Prostate gland (tissue), 2 donors: ENCODE data around the gene PDE6B. TPM values are rescaled to one million over a fixed set of nuclear protein-coding genes. Genes with fewer than 3 reads are reported as not detected.

ENCODE experiments used
- DNase-seq: peaks from one replicate; pipeline ENCODE4 v3.0.0-alpha.2; 2019; ENCODE audit warnings: low spot score
- H3K27ac ChIP-seq, 2 donors: fragments of 200-600 bp; sonication (generic); 2 replicates each; pipeline ENCODE4 v1.5.1; 2017 to 2019
- H3K27me3 ChIP-seq: fragments of 200-600 bp; sonication (generic); replicated peaks from 2 replicates; pipeline ENCODE4 v1.5.1; 2019; ENCODE audit not compliant: insufficient read depth
- H3K36me3 ChIP-seq, 2 donors: fragments of 200-600 bp; sonication (generic); 1 replicate in 1 of 2; 2 replicates in 1 of 2; pipeline versions ENCODE4 v1.5.1 to v1.8.1; 2017 to 2019
- H3K4me1 ChIP-seq: fragments of 200-600 bp; sonication (generic); replicated peaks from 2 replicates; pipeline ENCODE4 v1.5.1; 2019
- H3K4me3 ChIP-seq, 2 donors: fragments of 200-600 bp; sonication (generic); 2 replicates each; pipeline ENCODE4 v1.5.1; 2017 to 2019
- H3K9me3 ChIP-seq: fragments of 200-600 bp; sonication (generic); 2 replicates; pipeline ENCODE4 v1.5.1; 2017
- POLR2A ChIP-seq: fragments of 450-650 bp; IDR thresholded peaks from one replicate; pipeline ENCODE4 v1.6.1; 2016; ENCODE audit warnings: antibody characterized with exemption, mild to moderate bottlenecking
- POLR2AphosphoS5 ChIP-seq: sonication (generic); formaldehyde crosslinking; IDR thresholded peaks from one replicate; pipeline ENCODE4 v1.6.1; 2017; ENCODE audit warnings: antibody characterized with exemption
- WGBS: methylation state at CpG from one replicate; pipeline ENCODE4 v1.1.5; 2018; 5-methylcytosine and 5-hydroxymethylcytosine counted together
- intact Hi-C: fragments of 100-400 bp; cut with DNase I; formaldehyde crosslinking; loops from one replicate; pipeline ENCODE4 v1.14.2; 2022
- total RNA-seq, 2 donors: library from RNA; depleted of rRNA; stranded (reverse); fragments of >200 nt; gene quantifications; one replicate each; pipeline ENCODE4 v1.1.0, GENCODE V29; 2016
- TF ChIP-seq, protein P1 (sequence below), 4 experiments: fragments of 200-600 bp in 2 of 4; fragments of 450-650 bp in 2 of 4; sonication (generic) in 2 of 4; IDR thresholded peaks; 1 replicate in 3 of 4; 2 replicates in 1 of 4; pipeline ENCODE4 v1.5.1; 2016 to 2019; ENCODE audit warnings: antibody characterized with exemption in 4 of 4, mild to moderate bottlenecking in 2 of 4, moderate library complexity in 2 of 4

The PDE6B gene
- total RNA-seq, 2 donors from 2014 or later, result 8.0 to 9.3 TPM

DNA sequence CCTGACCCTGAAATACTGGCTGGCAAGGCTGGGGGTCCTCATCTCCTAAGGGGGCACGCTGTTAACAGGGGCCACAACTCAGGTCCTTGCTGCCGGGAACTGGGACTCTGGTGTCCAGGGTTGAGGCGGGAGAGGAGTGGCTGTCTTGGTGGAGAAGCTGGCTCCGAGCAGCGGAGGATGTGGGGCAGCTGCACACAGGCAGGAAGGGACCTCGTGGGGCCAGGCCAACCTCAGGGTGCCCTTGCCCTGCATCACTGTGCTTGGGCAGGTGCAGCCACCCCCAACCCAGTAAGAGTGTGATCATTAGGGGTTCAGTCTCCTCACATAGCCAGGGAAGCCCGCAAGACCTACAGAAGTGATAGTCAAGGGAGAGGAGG, 12.6 kb upstream of the PDE6B start:
- Histone ChIP-seq H3K4me3 (no peak overlapping the region), H3K9me3 (no peaks in the 10 kb centered on the region), H3K27me3 (no peaks in the 10 kb centered on the region), H3K36me3 (no peaks in the 10 kb centered on the region), H3K4me1 (no peaks in the 10 kb centered on the region), H3K27ac (no peak overlapping the region)
- TF ChIP-seq, protein P1, sequence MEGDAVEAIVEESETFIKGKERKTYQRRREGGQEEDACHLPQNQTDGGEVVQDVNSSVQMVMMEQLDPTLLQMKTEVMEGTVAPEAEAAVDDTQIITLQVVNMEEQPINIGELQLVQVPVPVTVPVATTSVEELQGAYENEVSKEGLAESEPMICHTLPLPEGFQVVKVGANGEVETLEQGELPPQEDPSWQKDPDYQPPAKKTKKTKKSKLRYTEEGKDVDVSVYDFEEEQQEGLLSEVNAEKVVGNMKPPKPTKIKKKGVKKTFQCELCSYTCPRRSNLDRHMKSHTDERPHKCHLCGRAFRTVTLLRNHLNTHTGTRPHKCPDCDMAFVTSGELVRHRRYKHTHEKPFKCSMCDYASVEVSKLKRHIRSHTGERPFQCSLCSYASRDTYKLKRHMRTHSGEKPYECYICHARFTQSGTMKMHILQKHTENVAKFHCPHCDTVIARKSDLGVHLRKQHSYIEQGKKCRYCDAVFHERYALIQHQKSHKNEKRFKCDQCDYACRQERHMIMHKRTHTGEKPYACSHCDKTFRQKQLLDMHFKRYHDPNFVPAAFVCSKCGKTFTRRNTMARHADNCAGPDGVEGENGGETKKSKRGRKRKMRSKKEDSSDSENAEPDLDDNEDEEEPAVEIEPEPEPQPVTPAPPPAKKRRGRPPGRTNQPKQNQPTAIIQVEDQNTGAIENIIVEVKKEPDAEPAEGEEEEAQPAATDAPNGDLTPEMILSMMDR (IDR thresholded peaks at IDR 0.05), result no peak
- TF ChIP-seq POLR2A, result no peak
- TF ChIP-seq POLR2AphosphoS5, result no peak
- DNase-seq, result no peak
- intact Hi-C loops, result no loop called here
- 87% methylated on average over 7 of the region's 7 CpGs for WGBS

DNA sequence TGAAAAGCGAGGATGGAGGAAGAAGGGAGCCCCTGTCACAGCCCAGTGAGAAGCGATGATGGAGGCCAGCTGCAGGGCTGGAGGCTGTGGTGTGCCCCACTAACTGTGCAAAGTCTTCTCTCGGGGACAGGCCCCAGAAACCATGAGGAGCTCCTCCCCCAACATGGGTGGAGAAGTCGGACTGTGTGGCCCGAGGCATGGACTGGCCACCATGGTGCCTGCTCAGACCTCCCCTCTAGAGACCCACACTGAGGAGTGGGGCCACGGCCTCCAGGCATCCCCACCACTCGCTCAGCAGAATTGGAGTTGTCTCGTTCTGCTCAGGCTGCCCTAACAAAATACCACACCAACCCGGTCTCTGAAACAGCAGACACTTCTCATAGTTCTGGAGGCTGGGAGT, 12.2 kb upstream of the PDE6B start:
- H3K4me1 ChIP-seq, result no peaks in the 10 kb centered on the region
- H3K27me3 ChIP-seq, result no peaks in the 10 kb centered on the region
- H3K36me3 ChIP-seq, result no peaks in the 10 kb centered on the region
- no peak for DNase-seq
- intact Hi-C loops, result no loop called here
- H3K27ac ChIP-seq, result no peak overlapping the region
- H3K4me3 ChIP-seq, result no peak overlapping the region
- 83% methylated on average over 8 of the region's 9 CpGs for WGBS
- TF ChIP-seq POLR2A, result no peak
- TF ChIP-seq, protein P1 (IDR thresholded peaks at IDR 0.05), result no peak
- TF ChIP-seq POLR2AphosphoS5, result no peak
- H3K9me3 ChIP-seq, result no peaks in the 10 kb centered on the region

DNA sequence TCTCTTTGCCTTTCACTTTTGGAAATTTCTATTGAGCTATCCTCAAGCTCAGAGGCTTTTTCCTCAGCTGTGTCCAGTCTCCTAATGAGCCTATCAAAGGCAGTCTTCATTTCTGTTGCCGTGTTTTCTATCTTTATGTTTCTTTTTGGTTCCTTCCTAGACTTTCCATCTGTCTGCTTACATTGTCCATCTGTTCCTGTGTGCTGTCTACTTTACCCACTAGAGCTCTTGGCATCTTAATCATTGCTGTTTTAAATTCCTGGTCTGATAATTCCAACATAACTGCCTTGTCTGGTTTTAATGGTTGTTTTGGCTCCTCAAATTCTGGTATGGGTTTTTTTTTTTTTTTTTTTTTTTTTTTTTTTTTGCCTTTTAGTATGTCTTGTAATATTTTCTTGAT, 9.3 kb upstream of the PDE6B start:
- intact Hi-C loops, result no loop called here
- 89% methylated on average over 1 of the region's 1 CpG for WGBS

DNA sequence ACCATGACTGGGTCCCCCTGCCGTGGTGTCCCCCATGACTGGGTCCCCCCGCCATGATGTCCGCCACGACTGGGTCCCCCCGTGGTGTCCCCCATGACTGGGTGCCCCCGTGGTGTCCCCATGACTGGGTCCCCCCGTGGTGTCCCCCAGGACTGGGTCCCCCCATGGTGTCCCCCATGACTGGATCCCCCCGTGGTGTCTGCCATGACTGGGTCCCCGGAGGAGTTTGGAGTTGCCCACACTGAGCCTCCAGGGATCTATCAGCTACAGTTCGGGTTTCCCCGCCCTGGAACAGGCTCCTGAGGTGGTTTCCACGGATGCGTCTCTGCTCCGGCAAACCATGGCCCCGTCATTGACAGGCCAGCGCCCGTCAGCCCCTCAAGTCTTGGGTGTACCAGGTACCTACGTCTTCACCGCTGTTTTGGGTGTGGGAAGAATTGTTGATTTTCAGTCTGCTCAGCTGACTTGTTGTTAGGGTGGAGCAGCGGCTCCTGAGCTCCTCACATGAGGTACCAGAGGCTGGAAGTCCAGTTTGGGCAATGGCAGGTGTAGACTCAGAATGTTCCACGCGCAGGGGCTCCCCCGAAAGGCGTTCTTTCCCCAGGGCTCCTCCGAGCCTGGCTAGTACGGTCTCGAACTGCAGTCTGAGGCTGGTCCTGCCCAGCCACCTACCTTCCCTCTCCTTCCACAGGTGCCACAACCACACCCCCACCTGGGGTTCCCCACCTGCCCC, 8.3 kb upstream of the PDE6B start:
- H3K27ac ChIP-seq, result no peak overlapping the region
- H3K9me3 ChIP-seq, result no peaks in the 10 kb centered on the region
- no peak for DNase-seq
- intact Hi-C loops, result no loop called here
- TF ChIP-seq, protein P1 (IDR thresholded peaks at IDR 0.05), result no peak
- TF ChIP-seq POLR2AphosphoS5 (no peak), POLR2A (no peak)
- H3K27me3 ChIP-seq, result no peaks in the 10 kb centered on the region
- H3K36me3 ChIP-seq, result no peaks in the 10 kb centered on the region
- 92% methylated on average over 19 of the region's 27 CpGs for WGBS
- H3K4me1 ChIP-seq, result no peaks in the 10 kb centered on the region
- no peak overlapping the region for H3K4me3 ChIP-seq

More for the DNA sequence above, 9.3 kb upstream of the PDE6B start:
- no peaks in the 10 kb centered on the region for H3K27me3 ChIP-seq
- H3K27ac ChIP-seq, result no peak overlapping the region
- no peaks in the 10 kb centered on the region for H3K9me3 ChIP-seq
- TF ChIP-seq POLR2A, result no peak
- TF ChIP-seq, protein P1 (IDR thresholded peaks at IDR 0.05), result no peak
- TF ChIP-seq POLR2AphosphoS5, result no peak
- H3K4me1 ChIP-seq, result no peaks in the 10 kb centered on the region
- H3K36me3 ChIP-seq, result no peaks in the 10 kb centered on the region
- DNase-seq, result no peak
- no peak overlapping the region for H3K4me3 ChIP-seq
